Non-pigmented ciliary epithelial cell (primary cell): ENCODE results near the gene FBXO36.
"Not testable (repeated sequence)": the region's sequence is repeated elsewhere in the genome, so short reads cannot be mapped to it uniquely, and the experiment has no call there.

ENCODE experiments used
- DNase-seq: peaks from one replicate; pipeline ENCODE4 v3.0.0-alpha.2; 2010; ENCODE audit warnings: low read depth

The FBXO36 gene, protein sequence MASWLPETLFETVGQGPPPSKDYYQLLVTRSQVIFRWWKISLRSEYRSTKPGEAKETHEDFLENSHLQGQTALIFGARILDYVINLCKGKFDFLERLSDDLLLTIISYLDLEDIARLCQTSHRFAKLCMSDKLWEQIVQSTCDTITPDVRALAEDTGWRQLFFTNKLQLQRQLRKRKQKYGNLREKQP

DNA sequence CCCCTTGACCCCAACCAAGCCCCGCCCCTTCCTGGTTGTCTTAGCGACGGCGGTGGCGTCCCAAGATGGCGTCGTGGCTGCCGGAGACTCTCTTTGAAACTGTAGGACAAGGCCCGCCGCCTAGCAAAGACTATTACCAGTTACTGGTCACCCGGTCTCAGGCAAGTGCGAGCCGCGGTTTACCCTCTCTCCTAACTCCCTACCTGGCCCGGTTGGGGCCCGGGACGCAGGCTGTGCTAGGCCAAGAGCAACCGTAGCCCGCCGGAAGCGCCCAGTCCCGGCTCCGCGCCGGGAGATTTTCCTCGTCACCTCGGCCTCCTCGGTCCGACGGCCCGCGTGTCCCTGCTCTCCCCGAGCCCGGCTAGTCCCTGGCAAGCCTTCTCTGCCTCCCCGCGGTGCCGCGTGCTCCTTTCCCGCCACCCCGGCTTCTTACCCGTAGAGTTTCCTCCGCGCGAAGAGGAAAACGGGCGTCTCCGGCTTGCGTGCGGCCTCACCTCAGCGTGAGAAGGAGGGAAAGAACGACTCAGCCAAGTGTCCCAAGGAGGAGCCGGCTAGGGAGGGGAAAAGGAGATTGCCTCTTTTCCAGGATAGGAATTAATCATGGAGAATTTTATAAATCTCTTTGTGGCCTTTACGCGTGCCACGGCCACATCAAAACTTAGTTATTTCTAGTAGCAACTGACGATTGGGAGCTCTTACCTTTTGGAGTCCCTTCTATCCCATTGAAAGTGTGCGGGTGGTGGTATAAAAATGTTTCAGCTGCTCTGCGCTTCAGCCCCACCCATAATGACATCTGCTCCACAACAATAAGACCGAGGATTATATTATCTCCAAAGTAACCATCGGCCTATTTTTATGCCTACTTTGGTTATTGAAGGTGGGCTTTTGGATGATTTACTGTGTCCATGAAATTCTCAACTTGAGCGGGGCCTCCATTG, at the start of gene FBXO36:
FBXO36 (plus strand) TSS at position 55 of the 938 bp plus-strand sequence; CDS start at position 66, 11 bp downstream.
- DNase-seq = no peak

DNA sequence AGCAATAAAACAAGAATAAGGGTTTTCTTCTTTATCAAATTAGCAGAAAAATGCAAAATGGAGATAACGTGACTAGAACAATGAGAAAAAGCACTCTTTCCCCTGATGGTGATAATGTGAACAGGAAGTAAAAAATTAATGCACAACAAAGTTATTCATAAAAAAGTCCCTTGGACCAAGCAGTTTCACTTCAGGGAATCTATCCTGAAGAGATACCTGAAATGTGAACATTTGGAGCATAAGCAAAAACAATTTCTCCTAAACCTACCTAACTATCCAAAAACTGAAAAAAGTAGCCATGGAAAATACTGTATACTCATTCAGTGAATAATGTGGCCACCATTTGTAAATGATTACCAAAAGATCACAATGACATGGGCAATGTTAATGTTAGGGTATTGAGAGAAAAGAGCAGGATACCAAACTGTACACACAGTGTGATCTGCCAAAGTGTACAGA, 49.2 kb upstream of the FBXO36 start:
- DNase-seq = no peak

DNA sequence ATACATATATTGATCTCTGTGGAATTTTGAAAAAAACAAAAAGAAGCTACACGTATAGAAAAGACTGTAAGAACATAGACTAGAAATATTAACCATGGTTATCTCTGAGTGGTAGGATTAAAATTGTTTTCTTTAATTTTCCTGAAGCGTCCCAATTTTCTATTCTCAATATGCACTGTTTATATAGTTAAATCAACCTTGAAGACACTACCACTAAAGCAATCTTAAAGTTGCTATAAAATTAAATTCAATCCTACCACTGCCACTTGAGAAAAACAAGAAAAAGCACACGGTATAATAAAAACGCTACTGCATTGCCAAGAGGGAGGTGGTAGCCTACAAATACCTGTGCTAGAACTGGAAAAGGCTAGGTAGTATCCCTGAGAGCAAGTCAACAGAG, 47.7 kb upstream of the FBXO36 start:
- no peak for DNase-seq

DNA sequence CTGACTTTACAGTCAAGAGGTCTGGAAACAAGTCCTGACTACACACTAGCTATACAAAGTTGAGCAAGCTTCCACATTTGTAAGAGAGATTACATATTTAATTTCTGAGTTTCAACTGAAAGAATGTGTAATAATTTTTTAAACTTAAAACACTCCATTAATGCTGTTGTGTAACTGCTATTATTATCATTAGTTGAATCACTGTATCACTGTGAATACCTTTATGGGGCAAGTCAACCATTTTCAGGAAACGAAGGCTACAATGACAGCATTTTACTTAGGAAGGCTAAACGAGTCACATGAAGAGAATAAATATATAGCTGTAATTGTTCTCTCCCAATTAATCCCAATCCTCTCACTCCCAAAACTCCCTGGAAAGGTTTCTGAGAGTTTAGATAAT, 46.8 kb upstream of the FBXO36 start:
- no peak for DNase-seq

DNA sequence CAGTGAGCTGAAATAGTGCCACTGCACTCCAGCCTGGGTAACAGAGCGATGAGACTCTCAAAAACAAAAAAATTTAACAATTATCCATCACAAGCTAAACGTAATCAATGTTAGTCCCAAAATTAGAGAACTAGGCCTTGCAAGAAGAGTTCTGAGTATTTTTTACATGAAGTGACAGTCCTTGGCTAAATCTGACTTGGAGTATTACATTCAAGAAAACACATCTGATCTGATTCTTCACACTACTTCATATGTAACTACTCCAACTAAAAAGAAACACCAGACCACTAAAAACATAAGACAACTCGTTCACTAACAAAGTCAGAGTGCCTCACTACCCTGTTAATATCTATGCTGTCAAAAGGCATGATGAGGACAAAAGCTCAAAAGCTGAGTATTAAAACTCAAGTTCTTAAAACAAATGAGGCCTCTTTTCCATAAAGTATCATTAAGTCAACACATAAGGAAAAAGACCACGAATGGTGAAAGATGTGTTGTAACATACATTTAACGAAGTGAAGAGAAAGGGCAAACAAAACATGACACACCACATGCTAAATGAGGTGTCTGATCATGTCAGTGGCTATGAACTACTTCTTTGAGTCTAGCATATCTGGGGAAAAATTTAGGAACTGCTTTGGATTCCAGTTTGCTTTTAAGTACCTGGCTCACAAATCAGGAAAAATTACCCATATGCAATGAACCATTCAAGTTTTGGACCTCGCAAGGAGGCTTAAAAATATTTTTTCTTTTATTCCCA, 42.9 kb upstream of the FBXO36 start:
- DNase-seq = no peak

DNA sequence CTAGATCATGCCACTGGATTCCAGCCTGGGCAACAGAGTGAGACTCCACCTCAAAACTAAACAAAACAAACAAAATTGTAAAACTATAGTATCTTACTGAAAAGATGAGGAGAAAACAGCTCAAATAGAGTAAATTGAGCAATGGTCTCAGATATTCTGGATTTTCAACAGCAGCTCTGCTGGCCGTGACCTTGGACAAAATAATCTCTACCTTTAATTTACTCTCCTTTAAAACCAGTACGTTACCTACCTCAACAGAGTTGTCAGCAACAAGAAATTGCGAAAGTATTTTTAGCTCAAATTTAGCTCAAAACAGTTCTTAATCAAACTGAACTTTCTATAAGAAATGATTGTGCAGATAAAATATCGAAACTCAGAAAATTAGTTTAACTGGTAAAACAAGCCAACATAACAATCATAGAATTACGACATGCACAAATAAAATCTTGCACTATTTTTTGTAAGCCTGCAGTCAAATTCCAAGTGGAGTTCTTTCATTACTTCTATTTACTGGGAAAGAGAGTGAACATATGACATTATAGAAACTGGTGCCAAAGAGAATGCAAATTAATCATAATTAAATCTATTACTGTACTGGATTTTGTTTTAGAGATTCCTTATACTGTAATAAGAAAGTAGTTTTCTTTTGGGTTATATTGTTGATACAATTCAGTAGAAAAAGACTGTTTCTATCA, 41.3 kb upstream of the FBXO36 start:
- no peak for DNase-seq

DNA sequence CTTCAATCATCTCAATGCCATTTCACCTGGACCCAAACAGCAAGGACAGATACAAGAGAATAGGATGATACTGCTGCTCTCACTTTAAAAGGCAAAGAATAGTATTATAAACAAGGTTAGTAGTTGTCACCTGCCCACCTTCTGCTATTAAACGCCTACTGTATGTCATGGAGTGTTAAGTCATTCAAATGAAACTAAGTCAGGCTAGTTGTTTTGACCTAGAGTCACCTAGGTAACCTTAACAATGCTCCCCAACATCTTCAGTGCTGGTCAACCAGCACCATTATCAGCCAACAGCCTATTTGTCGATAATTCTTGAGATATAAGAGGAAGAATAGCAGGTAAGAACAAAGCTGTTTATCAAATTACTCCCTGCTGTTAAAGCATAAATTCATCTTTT, 39.7 kb upstream of the FBXO36 start:
- DNase-seq = no peak

DNA sequence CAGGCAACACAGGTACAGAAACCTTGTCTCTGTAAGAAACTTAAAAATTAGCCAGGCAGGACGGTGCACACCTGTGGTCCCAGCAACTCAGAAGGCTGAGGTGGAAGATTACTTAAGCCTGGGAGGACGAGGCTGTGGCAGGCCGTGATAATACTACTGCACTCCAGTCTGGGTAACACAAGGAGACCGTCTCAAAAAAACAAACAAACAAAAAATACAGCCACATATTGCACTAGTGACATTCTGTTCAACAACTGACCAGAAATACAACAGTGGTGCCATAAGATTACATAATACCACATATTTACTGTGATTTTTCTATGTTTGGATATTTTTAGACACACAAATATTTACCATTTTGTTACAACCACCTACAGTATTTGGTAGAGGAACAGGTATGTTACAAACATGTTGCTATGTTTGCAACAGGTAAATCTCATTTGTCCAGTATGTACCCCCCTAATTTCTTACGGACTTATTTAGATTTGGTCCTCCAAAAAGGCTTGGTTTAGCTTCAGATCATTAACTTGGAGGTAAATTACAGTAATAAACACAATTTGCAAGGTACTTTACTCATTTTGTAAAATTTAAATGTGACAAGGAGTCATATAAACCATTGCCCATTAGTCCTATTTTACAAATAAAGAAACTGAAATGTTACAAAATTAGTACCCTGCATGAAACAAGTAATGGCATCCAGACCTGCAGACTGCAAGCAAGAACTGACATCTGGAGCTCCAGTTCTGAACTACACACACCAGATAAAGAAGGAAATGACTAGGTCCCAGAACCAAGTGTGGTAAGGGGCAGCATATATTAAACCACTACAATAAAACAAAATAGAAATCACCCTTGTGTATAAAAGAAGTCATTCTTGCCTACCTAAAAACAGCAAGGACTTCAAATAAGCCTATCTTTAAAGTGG, 37.3 kb upstream of the FBXO36 start:
- DNase-seq = no peak

DNA sequence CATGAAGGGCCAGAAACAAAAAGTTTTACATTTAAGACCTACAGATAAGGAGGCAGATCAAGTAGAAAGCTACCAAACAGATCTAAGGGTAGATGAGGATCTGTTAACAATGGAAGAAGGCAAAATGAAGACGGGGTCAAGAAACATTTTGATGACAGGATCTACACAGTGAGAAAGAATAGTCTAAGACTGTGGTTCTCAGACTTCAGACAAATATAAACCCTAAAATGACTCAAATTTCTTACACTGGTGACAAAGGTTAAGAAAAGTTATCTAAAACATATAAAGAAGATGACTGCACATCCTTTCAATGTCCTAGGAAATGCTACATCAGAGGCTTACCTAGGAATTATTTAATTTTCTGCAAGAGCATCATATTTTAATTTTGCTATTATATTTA, 34.9 kb upstream of the FBXO36 start:
- DNase-seq = no peak

DNA sequence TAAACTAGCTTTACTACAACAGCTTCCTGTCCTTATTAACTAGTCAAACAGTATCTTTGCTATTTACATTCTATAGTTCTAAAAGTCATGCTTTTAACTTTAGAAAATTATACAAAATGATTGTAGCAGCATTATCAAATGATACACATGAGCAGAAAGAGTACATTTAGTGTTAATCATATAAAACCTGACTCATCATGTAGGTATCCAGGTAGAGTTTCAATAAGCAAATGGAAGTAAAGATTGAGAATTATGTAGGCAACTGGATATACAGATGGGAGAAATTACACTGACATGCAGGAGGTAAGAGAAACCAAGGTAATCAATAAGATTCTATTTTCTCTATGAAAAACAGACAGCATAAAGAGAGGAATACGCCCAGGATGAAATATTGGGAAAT, 34.3 kb upstream of the FBXO36 start:
- no peak for DNase-seq

DNA sequence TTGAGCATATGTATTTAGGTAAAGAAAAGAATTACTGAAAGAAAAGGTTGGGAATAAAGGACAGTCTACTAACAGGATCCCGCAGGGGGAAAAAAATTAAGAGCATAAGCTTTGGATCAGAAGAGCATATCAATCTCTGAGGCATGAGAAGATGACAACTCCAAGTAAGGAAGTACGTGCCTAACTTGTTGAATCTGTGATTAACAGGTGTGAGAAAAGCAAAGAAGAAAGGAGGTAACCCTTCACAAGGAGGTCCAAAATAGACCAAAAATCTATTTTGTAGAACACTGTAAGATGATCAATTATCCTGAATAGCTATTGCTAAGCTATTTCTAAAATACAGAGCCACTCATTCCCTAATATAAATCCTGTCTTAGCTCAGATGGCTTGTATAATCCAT, 33.3 kb upstream of the FBXO36 start:
- DNase-seq = no peak

DNA sequence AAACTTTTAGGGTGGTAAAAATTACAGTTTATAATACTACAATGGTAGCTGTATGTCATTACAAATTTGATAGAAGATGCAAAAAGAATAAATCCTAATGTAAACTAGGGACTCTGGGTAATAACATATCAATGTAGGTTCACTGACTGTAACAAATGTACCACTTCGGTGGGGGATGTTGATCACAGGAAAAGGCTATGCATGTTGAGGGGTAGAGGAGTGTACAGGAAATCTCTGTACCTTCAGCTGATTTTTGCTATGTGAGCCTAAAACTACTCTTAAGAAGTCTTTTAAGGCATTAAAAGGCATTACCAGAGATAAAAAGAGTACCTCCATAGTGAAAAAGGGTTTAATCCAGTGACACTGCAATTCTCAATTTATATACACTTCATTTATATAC, 25.4 kb upstream of the FBXO36 start:
- no peak for DNase-seq

DNA sequence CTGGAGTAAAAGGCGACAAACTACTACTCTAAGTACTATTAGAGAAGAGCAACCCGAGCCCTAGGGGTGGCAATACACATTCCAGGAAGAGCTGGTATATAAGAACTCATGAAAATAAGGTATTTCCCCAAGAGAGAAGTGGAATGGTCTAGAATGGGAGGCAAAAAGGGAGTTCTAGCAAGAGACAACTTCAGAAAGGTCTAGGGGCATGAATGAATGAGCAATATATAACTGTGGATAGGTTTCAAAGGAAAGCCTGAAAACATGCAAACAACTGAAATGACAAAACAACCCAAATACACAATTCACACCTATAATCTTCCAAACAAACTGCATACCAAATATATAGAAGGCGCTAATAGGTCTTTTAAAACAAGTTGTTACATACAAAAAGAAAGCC, 22.7 kb upstream of the FBXO36 start:
- no peak for DNase-seq

DNA sequence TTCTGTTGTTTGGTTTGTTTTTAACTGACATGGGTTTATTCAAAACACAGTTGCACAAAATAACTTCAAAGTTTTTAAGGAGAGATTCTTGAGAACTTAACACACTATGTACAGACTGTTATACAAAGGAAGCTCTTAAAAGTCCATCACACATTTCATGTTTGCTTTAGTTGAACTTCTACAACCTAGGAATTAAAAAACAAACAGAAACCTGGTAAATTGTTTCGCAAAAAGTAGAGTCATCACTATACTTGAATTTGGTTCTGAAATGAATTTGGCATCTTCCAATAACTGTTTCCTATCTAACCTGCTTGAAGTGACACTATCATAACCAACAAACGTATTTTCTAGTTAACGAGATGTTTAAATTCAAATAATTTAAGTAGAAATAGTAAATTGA, 22.3 kb upstream of the FBXO36 start:
- DNase-seq = no peak

DNA sequence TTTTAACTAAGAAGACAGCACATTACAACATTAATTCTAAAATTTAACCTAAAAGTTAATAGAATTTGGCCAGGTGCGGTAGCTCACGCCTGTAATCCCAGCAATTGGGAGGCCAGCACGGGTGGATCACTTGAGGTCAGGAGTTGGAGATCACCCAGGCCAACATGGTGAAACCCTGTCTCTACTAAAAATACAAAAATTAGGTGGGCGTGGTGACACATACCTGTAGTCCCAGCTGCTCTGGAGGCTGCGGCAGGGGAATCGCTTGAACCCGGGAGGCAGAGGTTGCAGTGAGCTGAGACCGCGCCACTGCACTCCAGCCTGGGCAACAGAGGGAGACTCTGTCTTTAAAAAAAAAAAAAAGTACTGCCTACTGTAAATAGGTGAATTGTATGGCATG, 21.8 kb upstream of the FBXO36 start:
- DNase-seq = not testable (repeated sequence)

DNA sequence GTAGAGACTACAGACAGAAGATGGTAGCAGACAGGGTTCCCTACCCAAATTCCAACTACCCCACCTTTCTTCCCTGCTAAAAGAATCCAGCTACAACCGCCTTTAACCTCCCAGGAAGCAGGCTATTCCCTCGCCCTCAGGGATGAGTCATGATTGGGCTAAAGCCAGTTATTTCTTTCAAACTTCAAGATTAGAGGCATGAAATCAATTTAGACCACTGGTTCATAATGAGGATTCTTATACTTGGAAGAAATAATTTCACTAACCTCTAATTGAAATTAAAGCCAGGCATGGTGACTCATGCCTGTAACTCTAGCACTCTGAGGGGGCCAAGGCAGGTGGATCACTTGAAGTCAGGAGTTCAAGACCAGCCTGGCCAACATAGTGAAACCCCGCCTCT, 20.5 kb upstream of the FBXO36 start:
- DNase-seq = no peak

DNA sequence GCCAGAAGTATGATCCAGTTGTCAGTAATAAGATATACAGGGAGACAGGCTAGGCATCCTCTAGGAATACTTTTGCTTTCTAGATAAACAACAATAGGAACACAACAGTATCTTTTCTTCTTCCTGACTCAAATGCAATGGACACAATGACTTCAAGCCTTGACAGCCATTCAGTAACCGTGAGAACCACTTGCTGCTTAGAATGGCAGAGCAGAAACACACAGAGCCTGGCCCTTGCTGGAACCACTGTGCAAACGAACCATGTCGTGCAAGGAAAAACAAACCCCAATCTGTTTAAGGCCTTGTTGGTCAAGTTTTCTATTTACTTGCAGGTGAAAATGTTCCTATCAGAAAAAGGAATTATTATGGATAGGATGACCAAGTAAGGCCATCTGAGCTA, 19.3 kb upstream of the FBXO36 start:
- no peak for DNase-seq

DNA sequence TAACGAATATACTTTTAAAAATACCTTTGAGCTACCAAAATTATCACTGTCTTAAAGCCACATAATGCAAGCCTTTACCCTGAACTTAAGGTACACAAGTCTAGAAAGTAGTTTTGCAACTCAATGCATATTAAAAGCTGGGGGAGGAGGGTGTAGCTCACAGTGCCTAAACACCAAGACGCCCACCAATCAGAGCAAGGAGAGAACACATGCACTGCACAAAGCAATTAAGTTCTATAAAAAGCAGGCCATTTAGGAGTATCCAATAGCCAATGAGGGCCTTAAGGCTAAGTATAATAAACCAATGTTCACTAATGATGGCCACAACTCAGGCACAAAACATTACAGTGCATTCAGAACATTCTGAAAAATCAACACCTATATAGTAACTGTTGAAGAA, 16.7 kb upstream of the FBXO36 start:
- no peak for DNase-seq

DNA sequence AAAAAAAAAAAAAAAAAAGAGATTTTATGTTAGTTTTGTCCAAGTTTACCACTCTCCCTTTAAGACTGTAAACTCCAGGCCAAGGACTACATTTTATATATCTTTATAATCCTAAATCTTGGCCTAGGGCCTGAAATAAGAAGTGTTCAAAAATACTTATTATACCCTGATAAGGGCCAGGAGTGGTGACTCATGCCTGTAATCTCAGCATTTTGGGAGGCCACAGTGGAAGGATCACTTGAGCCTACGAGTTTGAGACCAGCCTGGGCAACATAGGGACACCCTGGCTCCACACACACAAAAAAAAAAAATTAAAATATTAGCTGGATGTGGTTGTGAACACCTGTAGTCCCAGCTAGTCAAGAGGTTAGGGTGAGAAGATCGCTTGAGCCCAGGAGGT, 13.2 kb upstream of the FBXO36 start:
- DNase-seq = no peak

DNA sequence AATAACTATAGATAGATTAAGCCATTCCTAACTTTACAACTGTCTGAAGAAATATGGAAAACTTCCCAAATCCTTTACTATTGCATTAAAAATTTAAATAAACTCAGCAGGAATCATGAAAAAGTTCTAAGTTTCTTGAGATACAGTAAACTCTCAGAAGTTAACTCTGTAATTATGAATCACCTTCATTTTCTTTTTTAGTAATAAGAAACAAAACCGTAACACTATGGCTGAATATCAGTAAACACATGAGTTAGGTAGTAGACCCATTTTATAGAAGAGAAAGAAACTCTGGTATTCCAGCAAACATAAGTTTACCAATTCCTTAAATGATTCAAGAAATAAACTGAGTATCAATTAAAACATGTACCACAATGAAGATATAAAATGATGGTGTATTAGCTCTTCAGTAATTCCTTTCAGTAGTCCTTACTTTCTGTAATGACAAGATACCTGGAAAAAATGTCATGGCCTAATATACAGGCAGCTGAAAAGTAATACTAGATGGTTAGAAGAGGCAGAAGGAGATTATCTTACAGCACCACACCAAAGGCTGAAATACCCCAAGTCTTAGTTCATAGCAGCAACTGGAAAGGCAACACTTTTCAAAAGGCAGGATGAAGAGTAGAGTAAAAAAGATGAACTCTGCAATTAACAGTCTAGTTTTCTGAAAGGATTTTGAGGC, 12.0 kb upstream of the FBXO36 start:
- no peak for DNase-seq
